Neural progenitor cell (in vitro differentiated cells): Measurements from ENCODE around the gene SLC19A1.

Source experiments
- EZH2 ChIP-seq: fragments of 200-600 bp; sonication (generic); IDR thresholded peaks from 2 replicates; pipeline ENCODE4 v1.6.1; 2017; ENCODE audit warnings: antibody characterized with exemption, mild to moderate bottlenecking, moderate library complexity
- EZH2phosphoT487 ChIP-seq: fragments of 200-600 bp; sonication (generic); IDR thresholded peaks from 2 replicates; pipeline ENCODE4 v1.6.1; 2017; ENCODE audit warnings: antibody characterized with exemption
- TF ChIP-seq, protein P1 (sequence below): fragments of 200-600 bp; sonication (generic); IDR thresholded peaks from 2 replicates; pipeline ENCODE4 v1.5.1; 2017; ENCODE audit warnings: antibody characterized with exemption, mild to moderate bottlenecking

DNA sequence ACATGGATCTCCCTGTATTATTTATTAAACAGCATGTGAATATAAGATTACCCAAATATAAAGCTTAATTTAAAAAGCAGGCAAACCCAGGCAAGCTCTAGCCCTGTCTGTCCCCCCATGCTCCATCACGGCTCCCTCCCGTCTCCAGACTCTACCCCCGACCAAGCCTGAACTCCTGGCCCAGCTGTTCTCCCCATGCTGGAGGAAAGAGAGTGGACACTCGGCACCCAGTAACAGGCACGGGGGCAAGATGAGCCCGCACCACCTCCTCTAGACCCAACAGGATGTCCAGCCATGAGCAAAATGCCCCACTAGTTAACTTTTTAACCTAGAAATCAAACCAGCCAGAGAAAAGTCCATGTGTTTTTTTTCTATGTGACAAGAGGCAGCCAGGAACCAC, 19.3 kb downstream of the SLC19A1 start:
- TF ChIP-seq, protein P1, sequence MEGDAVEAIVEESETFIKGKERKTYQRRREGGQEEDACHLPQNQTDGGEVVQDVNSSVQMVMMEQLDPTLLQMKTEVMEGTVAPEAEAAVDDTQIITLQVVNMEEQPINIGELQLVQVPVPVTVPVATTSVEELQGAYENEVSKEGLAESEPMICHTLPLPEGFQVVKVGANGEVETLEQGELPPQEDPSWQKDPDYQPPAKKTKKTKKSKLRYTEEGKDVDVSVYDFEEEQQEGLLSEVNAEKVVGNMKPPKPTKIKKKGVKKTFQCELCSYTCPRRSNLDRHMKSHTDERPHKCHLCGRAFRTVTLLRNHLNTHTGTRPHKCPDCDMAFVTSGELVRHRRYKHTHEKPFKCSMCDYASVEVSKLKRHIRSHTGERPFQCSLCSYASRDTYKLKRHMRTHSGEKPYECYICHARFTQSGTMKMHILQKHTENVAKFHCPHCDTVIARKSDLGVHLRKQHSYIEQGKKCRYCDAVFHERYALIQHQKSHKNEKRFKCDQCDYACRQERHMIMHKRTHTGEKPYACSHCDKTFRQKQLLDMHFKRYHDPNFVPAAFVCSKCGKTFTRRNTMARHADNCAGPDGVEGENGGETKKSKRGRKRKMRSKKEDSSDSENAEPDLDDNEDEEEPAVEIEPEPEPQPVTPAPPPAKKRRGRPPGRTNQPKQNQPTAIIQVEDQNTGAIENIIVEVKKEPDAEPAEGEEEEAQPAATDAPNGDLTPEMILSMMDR, result no peak
- TF ChIP-seq EZH2, result no peak
- no peak for TF ChIP-seq EZH2phosphoT487
